Midbrain (tissue), 1 donor: ENCODE results near the gene PRMT7.
"Not testable (repeated sequence)": the region's sequence is repeated elsewhere in the genome, so short reads cannot be mapped to it uniquely, and the experiment has no call there.

ENCODE experiments used
- DNase-seq: peaks from one replicate; lab custom pipeline; 2025; lab: John Stamatoyannopoulos, UW

Gene PRMT7

DNA sequence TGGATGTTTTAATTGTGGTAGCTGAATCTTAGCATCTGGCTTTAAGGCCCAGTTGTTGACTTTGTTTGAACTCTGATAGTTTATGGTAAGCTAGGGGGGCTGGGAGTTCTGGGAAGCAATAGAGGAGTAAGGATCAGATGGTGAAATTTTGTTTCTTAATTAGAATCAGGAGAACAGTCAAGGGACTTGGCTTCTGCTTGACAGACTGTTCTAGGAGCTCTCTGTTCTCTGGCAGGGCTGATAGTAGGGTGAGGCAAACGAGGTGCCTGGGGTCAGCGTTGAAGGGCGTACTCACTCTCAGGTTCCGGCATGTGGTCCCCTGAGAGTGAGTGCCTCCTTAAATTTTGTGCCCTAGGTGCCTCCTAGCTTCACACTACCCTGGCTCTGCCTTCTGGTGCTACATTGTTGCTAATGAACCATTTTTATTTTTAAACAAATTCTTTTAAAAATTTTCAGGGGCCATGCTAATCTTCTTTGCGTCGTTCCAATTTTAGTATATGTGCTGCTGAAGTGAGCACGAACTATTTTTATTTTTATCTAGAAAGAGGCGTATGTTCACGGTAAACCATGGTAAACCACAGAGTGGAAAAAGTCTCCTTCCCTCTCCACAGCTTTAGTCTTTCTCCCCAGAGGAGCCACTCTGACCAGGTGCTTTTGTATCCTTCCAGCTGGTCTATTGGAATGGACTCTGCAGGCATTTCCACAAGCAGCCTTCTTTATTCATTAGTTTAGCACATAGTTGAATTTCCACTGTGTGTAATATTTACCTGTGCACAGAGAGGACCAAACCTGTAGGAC is 26.8 kb upstream of the PRMT7 start:
- no peak for DNase-seq

DNA sequence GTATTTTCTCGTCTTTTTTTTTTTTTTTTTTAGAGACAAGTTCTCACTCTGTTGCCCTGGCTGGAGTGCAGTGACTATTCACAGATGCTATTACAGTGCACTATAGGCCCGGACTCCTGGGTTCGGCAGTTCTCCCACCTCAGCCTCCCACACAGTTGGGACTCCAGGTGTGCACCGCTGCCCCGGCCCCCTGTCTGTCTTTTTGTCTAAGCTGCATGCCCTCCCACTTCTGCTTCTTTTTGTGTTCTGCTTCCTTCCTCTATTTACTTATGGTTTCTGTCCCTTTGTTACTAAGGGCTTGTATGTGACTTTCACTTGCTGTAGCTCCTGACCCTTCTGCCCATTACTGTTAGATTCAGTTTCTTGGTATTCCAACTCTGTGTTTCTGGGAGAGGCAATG is 26.0 kb upstream of the PRMT7 start:
- no peak for DNase-seq

DNA sequence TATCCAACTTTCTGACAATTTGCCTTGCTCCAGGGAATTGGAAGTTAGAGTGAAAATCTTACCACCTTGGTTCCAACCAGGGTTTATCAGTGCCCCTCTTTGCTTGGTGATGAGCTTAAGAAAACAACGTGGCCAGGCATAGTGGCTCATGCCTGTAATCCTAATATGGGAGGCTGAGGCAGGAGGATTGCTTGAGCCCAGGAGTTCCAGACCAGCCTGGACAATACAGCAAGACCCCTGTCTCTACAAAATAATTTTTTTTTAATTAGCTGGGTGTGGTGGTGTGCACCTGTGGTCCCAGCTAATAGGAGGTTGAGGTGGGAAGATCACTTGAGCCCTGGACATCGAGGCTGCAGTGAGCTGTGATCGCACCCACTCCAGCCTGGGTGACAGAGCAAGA is 25.1 kb upstream of the PRMT7 start:
- no peak for DNase-seq

DNA sequence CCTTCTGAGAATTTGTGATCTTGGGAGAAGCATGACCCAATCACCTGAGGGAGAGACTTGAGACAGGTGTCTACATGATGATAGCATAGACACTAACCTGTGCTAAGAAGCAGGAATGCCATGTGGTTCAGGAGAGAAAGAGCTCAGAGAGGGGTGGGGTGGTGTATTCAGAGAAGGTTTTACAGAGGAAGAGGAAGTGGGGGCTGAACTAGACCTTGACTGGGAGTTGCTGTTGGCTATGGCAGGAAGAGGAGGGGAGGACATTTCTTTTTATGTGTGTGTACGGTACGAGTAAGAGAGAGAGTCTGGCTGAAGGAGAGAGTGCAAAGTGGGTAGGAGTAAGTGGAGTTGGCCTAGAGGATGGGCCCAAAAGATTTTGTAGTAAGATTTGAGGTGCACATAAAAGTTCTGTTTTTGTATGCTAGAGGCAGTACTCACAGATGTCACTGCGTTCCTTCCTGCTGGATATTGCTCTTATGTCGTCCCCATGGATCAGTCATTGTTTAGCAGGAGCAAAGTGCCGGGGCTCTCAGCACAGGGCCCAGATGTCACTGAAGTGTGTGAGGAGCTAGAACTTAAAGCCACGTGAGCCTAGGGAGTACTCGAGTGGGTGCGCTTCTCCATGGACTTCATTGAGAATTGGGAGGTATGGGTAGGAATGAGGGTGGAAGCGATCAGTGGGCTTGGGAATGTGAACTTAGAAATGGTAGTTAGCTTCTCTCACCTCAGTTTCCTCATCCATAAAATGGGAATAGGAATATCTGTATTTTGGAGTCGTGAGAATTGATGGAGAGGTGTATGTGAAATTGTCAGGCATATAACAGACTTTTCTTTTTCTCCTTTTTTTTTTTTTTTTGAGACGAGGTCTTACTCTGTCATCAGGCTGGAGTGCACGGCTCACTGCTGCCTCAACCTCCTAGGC is 24.4 kb upstream of the PRMT7 start:
- DNase-seq, result no peak

DNA sequence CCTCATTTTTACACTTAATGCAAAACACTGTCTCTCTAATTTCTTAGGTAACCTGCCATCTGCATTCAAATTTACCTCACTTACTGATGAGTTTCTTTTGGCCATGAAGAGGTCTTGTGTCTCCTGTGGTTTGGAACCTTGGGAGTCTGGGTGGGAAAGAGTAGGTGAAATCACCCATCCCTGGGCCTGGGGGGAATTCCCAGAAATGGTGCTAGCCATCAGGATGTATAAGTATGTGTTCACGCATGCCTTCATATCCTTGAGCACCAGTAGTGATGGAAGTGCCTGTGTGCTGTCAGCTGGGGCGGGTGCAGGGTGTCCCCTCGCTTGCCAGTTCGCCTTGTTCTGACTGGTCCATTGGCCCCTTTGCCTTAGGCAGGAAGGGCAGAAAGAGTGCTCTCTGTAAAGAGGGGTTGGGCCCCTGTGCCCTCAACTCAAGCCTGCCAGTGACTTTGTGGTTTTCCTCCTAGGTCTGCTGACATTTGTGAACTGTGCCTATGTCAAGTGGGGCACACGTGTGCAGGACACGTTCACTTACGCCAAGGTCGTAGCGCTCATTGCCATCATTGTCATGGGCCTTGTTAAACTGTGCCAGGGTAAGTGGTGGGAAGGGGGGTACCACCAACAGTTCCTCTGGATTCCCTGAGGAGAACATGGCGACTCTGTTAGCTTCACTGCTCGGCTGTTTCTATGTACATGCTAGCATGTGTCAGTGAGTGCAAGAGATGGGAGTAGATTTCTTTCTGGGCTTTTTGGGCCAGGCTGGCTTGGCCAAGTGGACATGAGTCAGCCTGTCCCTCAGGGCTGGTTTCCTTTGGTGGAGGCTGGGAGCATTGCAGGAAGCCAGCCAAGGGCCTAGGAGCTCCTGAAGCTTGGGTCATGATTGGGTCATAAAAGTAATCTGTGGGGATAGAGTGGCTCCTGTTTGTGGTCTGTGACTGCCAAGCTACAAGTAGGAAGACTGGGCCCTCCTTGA is 23.3 kb upstream of the PRMT7 start:
- DNase-seq, result no peak

DNA sequence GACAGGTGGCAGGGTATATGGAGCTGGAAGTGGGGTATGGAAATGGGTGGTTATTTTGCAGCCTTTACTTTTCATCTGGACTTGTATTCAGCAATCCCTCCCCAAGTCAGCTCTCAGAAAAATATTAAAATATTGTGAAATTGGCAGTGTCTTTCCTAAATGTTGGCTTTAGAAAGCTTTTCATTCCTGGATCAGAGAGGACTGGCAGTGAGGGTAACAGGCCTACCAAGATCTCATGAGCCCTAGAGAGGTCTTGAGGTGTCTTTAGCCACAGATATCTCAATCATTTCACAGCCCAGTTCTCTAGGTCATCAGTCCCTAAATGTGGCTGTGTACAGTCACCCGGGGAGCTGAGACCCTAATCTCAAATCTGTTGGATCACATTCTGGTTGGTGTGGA is 22.6 kb upstream of the PRMT7 start:
- no peak for DNase-seq

DNA sequence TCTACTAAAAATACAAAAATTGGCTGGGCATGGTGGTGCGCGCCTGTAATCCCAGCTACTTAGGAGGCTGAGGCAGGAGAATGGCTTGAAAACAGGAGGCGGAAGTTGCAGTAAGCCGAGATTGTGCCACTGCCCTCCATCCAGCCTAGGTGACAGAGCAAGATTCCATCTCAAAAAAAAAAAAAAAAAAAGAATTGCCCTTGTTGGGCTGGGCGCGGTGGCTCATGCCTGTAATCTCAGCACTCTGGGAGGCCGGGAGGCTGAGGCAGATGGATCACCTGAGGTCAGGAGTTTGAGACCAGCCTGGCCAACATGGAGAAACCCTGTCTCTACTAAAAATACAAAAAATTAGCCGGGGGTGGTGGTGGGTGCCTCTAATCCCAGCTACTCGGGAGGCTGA is 22.0 kb upstream of the PRMT7 start:
- DNase-seq, result not testable (repeated sequence)

DNA sequence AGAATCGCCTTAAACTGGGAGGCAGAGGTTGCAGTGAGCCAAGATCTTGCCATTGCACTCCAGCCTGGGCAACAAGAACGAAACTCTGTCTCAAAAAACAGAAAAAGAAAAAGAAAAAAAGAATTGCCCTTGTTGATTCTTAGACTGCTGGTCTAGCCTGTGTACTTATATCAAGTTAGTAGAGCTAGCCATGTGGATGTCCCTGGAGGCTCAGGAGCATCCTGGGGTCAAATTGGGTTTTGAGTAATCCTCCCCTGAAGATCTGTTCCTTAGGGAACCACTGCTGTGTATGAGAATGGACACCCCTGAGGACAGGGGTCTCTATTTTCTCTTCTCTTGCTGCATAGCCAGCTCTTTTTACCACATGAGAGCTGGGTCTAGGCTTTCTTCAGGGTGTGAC is 21.6 kb upstream of the PRMT7 start:
- no peak for DNase-seq

DNA sequence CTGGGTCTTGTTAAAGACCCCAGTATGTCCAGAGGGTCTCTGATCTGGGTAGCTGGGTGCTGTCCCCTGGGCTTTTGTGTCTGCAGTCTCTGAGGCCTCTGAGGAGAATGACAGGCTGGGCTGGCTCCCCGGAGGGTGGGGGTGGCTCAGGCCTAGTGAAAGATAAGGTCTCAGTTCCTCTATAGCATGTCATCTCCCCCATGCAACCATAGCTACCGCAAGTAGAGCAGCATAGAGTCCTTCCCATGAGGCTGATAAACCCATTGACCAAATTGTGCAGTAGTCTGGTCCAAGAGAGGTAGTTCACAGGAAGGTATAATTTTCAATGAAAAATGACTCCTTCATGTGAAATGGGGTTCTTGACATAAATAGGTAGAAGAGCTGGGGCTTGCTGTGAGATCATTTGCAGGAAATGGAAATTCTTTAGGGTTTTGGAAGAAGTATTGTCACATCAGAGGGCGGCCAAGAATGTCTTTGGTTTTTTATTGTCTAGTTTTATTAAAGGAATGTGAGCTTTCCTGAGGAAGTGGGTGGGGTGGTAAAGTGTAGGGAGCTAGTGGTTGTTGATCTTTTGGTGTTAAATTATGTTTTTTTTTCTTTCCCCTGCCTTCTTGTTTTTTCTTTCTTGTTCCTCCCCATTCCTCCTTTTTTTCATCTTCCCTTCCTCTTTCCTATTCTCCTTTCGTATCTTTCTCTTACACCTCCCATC is 21.0 kb upstream of the PRMT7 start:
- DNase-seq, result no peak

DNA sequence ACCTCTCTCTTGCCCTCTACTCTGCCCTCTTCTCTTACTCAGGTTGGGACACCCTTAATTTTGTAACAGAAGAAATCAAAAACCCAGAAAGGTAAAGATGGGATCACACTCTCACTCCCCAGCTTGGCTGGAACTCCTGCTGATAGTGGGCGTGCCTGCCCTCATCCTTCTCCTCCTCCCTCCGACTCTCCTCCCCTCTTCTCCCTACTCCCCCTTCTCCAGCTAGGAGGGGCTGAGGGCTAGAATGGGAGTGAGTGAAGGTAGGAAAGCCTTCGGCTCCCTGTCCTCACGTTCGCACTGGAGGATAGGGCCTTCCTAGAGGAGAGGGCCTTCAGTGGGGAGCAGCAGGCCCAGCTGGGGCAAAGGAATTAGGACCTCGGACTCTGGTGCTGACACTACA is 20.4 kb upstream of the PRMT7 start:
- DNase-seq, result no peak

DNA sequence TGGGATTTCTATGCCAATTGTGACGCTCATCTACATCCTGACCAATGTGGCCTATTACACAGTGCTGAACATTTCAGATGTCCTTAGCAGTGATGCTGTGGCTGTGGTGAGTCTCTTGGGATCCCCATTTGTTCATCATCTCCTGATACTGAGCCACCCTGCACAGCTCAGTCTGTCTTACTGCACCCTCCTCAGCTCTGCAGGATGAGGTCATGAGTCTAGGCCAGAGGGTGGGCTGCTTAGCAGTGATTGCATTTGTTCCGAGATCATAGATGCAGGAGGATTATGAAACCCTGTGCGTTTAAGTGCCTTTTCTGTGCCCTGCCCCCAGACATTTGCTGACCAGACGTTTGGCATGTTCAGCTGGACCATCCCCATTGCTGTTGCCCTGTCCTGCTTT is 19.6 kb upstream of the PRMT7 start:
- DNase-seq, result no peak

DNA sequence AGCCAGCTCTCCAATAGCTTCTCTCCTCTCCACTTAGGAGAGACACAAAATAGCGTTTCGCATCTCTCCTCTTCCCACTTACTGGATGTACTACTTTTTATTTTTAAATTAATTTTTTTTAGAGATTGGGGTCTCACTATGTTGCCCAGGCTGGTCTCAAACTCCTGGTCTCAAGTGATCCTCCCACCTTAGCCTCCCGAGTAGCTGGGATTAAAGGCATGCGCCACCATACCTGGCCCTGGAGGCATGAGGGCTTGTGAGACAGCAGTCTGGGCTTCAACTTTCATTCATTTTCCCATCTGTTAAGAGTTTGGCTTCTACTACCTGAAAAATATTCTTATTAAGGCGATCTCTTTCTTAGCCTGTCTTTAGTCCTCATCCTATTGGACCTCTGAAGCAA is 18.4 kb upstream of the PRMT7 start:
- no peak for DNase-seq

DNA sequence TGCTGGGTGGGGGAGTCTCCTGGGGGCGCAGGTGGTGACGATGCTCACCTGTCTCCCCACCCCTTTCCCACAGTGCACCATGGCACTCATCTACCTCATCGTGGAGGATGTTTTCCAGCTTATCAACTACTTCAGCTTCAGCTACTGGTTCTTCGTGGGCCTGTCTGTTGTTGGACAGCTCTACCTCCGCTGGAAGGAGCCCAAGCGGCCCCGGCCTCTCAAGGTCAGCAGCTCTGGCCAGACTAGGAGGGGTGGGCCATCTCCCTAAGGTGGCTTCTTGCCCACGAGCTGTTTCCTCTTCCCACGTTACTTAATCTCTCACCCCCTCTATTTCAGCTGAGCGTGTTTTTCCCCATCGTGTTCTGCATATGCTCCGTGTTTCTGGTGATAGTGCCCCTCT is 14.5 kb upstream of the PRMT7 start:
- DNase-seq, result no peak

DNA sequence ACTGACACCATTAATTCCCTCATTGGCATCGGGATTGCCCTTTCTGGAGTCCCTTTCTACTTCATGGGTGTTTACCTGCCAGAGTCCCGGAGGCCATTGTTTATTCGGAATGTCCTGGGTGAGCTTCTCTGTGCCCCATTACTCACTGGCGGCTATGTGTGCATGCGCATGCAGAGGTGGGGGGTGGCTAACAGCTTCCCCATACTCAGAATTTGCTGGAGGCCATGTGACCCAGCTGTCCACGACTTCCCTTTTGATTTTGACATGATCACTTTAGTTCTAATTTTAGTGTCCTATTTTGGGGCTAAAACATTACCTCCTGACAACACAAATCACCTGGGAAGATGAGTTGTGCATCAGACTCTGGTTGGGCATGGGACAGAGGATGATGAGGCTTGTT is 14.1 kb upstream of the PRMT7 start:
- no peak for DNase-seq

DNA sequence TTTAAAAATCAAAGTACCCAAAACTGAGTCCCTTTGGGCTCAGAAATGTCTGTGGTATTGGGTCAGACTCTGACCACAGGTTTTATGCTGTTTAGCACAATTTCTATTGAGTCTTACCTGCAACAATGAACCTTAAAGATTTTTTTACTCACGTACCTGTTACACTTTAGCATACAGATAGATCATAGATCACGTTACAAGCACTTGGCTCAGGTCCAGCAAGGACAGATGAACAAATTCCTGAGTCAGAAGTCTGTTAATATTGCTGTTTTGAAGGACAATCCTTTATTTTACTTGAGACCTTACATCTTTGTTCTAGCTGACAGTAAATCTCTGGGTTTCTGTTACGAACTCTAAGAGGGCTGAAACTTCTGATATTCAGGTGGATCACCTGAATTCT is 12.9 kb upstream of the PRMT7 start:
- DNase-seq, result no peak

DNA sequence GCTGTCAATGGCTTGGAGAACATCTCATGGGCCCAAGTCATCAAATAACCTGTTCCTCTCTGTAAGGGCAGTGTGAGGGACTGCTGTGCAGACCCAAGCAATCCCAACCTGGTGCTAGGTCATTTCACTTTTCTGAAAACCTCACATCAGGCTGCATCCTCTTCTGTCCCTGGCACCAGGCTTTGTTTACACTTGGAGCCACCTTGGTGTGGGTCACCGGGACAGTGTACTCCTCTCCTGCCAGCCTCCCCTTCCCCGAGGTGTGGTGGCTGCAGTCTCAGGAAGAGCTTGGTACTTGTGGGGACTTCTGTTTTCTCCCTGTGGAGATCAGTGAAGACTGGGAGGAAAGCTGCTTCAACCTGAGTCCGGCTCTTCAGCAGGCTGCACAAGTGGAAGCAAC is 12.5 kb upstream of the PRMT7 start:
- no peak for DNase-seq

DNA sequence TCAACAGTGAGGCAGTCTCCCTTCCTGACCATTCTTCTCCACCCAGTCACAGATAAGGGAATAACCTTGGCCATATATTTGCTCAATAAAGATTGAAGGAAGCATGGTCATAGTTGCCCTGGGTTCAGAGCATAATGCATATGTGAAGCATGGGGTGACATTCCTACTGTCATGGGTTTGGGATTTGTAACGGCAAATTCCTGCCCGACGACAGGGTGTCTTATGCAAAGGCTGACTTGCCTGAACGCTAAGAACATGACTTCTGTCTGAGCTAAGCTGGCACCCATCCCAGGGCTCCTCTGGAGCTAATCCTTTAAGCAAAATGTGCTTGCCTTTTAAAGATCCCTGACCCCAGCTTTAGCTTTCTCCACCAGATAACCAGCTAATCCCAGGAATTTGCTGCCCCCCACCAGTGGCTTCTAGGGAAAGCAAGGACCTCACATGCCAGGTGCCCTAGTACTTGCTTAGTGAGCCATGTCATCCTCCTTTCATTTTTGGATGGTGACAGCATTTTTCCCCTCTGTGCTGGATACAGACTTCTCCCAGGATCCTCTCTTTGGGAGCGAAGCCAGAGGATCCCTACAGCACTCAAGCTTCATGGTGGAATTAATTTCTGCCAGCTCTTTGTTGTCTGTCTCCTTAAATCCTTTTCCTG is 11.8 kb upstream of the PRMT7 start:
- peak; percentile 7 for DNase-seq

DNA sequence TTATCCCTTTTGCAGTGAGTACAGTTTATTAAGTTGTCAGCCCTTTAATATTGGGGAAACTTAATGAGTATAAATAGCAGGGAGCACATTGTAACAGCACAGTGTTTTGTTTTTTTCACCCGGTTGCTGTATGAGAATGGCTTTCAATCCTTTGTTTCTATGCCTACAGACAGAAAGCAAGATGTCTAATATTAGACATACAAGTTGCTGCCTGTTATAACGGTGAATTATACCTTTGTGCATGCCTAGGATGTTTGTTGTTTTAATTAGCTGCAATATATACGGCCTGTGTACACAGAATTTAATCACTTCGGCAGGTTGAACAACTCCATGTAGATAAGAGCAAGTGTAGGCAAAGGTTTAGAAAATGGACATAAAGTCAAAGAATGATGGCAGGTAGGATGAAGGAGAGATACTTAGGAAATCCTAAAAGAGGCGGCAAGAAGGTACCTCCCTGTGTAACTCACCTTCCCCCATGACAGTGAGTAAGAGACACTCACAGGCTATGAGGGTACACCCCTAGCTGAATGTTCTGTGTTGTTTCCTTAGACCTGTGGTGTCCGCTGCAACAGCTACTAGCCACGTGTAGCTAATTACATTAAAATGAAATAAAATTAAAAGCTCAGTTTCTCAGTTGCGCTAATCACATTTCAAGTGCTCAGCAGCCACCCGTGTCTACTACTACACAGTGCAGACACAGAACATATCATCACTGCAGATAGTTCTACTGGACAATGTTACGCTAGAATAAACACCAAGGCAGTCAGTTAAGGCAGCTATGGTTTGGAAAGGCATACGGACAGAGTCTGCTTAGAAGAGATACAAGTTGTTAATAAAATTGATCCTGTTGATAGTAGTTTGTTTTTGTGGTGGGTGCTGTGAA is 11.0 kb upstream of the PRMT7 start:
- DNase-seq, result no peak

DNA sequence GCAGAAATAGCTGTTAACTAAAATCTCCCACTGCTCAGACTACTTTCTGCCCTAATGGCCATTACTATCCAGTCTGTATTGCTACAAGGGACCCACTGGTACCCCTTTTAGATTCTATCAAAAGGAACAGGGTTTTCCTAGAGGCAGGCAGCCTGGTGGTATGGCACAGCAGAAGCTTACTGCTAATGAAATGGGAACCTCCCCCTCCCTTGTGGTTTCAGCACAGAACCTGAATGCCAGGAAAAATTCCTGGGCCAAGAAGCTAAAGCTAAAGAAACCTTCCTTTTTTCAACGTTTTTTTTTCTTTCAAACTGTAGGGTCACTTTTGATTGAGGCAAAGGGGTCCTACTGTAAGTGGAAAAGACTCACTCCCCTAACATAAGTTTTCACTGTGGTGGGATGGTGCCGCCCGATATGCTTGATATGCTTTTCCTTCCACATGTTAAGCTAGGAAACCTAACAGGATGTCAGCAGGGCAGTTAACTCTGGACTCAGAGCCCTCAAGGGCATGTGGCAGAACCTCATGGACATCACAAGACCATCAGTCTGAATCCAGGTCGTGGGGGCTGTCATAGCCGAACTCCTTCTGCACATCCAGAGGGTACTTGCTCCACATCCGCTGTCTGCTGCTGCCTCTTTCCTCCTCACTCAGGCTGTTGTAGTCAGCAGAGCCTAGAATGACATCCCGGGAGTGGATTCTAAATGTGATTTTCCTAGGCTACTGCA is 9.9 kb upstream of the PRMT7 start:
- no peak for DNase-seq
